ENCODE measurements around the gene FLYWCH2. TPM values are rescaled to one million over a fixed set of nuclear protein-coding genes. Genes with fewer than 3 reads are reported as not detected.

Gene FLYWCH2
- total and polyA plus RNA-seq, 2 of the 13 experiments (the other 11 are each of a cell fraction or from before 2014, with no cell fraction given): 16.9 to 19.8 TPM

DNA sequence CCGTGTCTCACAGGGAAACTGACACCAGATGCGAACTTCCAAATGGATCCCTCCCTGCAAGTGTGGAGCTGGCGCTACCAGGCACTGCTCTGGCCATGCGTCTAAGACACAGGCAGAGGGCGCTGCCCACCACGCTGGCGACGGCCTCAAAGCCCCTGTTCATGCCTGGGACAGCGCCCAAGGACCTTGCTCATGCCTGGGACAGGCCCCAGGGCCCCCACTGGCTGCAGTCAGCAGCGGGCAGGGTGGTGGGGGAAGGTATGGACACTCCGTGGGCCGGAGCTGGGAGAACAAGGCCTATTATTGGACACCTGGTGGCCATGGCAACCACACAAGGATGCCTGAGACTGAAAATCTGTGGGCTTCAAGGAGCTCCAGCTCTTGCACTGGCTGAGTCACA, 44.1 kb upstream of the FLYWCH2 start (continued):
- TF ChIP-seq ZBED4 (CRISPR knock-in tag; IDR thresholded peaks at IDR 0.05; ENCODE audit: borderline replicate concordance) (no peak), ZFP36L1 (CRISPR knock-in tag; IDR thresholded peaks at IDR 0.05) (no peak), ZNF569 (CRISPR knock-in tag; IDR thresholded peaks at IDR 0.05; ENCODE audit: borderline replicate concordance) (no peak), ZNF432 (CRISPR knock-in tag; IDR thresholded peaks at IDR 0.05; ENCODE audit: borderline replicate concordance) (no peak), HCFC1 (IDR thresholded peaks at IDR 0.05; ENCODE audit: low read depth, low read length) (no peak), SIN3B (IDR thresholded peaks at IDR 0.05; ENCODE audit: low read length) (no peak), GFI1 (CRISPR knock-in tag; IDR thresholded peaks at IDR 0.05; ENCODE audit: borderline replicate concordance) (no peak), ZNF709 (CRISPR knock-in tag; IDR thresholded peaks at IDR 0.05) (no peak), STAT6 (CRISPR knock-in tag; IDR thresholded peaks at IDR 0.05; ENCODE audit: borderline replicate concordance) (no peak), ZNF3 (CRISPR knock-in tag; IDR thresholded peaks at IDR 0.05) (no peak), ZNF784 (CRISPR knock-in tag; IDR thresholded peaks at IDR 0.05; ENCODE audit: borderline replicate concordance) (no peak), SP4 (CRISPR knock-in tag; IDR thresholded peaks at IDR 0.05) (no peak), CBX1 (IDR thresholded peaks at IDR 0.05; ENCODE audit: low read depth) (no peak), ZNF451 (CRISPR knock-in tag; IDR thresholded peaks at IDR 0.05) (0 out of 2 replicates have a peak, but pooled peaks have one; percentile 39)
- TF ChIP-seq, protein P1, sequence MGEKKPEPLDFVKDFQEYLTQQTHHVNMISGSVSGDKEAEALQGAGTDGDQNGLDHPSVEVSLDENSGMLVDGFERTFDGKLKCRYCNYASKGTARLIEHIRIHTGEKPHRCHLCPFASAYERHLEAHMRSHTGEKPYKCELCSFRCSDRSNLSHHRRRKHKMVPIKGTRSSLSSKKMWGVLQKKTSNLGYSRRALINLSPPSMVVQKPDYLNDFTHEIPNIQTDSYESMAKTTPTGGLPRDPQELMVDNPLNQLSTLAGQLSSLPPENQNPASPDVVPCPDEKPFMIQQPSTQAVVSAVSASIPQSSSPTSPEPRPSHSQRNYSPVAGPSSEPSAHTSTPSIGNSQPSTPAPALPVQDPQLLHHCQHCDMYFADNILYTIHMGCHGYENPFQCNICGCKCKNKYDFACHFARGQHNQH (CRISPR knock-in tag; IDR thresholded peaks at IDR 0.05): no peak; the same call in 1 of the 2 replicates
- TF ChIP-seq, protein P2, sequence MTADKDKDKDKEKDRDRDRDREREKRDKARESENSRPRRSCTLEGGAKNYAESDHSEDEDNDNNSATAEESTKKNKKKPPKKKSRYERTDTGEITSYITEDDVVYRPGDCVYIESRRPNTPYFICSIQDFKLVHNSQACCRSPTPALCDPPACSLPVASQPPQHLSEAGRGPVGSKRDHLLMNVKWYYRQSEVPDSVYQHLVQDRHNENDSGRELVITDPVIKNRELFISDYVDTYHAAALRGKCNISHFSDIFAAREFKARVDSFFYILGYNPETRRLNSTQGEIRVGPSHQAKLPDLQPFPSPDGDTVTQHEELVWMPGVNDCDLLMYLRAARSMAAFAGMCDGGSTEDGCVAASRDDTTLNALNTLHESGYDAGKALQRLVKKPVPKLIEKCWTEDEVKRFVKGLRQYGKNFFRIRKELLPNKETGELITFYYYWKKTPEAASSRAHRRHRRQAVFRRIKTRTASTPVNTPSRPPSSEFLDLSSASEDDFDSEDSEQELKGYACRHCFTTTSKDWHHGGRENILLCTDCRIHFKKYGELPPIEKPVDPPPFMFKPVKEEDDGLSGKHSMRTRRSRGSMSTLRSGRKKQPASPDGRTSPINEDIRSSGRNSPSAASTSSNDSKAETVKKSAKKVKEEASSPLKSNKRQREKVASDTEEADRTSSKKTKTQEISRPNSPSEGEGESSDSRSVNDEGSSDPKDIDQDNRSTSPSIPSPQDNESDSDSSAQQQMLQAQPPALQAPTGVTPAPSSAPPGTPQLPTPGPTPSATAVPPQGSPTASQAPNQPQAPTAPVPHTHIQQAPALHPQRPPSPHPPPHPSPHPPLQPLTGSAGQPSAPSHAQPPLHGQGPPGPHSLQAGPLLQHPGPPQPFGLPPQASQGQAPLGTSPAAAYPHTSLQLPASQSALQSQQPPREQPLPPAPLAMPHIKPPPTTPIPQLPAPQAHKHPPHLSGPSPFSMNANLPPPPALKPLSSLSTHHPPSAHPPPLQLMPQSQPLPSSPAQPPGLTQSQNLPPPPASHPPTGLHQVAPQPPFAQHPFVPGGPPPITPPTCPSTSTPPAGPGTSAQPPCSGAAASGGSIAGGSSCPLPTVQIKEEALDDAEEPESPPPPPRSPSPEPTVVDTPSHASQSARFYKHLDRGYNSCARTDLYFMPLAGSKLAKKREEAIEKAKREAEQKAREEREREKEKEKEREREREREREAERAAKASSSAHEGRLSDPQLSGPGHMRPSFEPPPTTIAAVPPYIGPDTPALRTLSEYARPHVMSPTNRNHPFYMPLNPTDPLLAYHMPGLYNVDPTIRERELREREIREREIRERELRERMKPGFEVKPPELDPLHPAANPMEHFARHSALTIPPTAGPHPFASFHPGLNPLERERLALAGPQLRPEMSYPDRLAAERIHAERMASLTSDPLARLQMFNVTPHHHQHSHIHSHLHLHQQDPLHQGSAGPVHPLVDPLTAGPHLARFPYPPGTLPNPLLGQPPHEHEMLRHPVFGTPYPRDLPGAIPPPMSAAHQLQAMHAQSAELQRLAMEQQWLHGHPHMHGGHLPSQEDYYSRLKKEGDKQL (CRISPR knock-in tag; IDR thresholded peaks at IDR 0.05; ENCODE audit: low read depth): no peak

Data from HepG2 (cell line).